Dermis blood vessel endothelial cell (primary cell): ENCODE results near the gene TAS1R3. TPM values are rescaled to one million over a fixed set of nuclear protein-coding genes. Genes with fewer than 3 reads are reported as not detected.
A peak's percentile ranks its signal among the peaks of the same experiment; 100 is the strongest.
"Not testable (repeated sequence)": the region's sequence is repeated elsewhere in the genome, so short reads cannot be mapped to it uniquely, and the experiment has no call there.

Experiments used
- DNase-seq: peaks from one replicate; pipeline ENCODE4 v3.0.0; 2010
- total RNA-seq: library from RNA; depleted of rRNA; stranded (reverse); fragments of >200 nt; gene quantifications from 2 replicates; pipeline ENCODE4 v1.2.3, GENCODE V29; 2014

Gene TAS1R3
- total RNA-seq, 1 donor from 2014 or later, result 0.85 TPM

- no peak for DNase-seq
These were observed 23.5 kb downstream of the TAS1R3 start for GRCh38 chr1:1354271-1355247.

- peak; percentile 32 for DNase-seq
These were observed 24.3 kb downstream of the TAS1R3 start for GRCh38 chr1:1355416-1355815.

- DNase-seq, result no peak
These were observed 25.2 kb downstream of the TAS1R3 start for GRCh38 chr1:1356166-1356795.

- DNase-seq, result no peak
These were observed 25.8 kb downstream of the TAS1R3 start for GRCh38 chr1:1356796-1357401.

- no peak for DNase-seq
These were observed 26.9 kb downstream of the TAS1R3 start for GRCh38 chr1:1357871-1358432.

GRCh38 chr1:1358433-1359271 lies 27.6 kb downstream of the TAS1R3 start, which contains the start of gene MXRA8:
MXRA8 (minus strand) TSS chr1:1358555; CDS start chr1:1358504, 51 bp downstream.
- DNase-seq, result no peak

- DNase-seq, result no peak
These were observed 28.2 kb downstream of the TAS1R3 start for GRCh38 chr1:1359308-1359663.

- no peak for DNase-seq
These were observed 28.8 kb downstream of the TAS1R3 start for GRCh38 chr1:1359664-1360468.

- no peak for DNase-seq
These were observed 29.6 kb downstream of the TAS1R3 start for GRCh38 chr1:1360506-1361169.

- DNase-seq, result no peak
These were observed 30.3 kb downstream of the TAS1R3 start for GRCh38 chr1:1361233-1361981.

- peak; percentile 32 for DNase-seq
These were observed 30.9 kb downstream of the TAS1R3 start for GRCh38 chr1:1361982-1362423.

- DNase-seq, result no peak
These were observed 33.2 kb downstream of the TAS1R3 start for GRCh38 chr1:1364266-1364665.

- no peak for DNase-seq
These were observed 35.0 kb downstream of the TAS1R3 start for GRCh38 chr1:1365875-1366698.

GRCh38 chr1:1366699-1367066 lies 35.6 kb downstream of the TAS1R3 start:
- DNase-seq, result no peak

GRCh38 chr1:1367315-1367714 lies 36.2 kb downstream of the TAS1R3 start:
- no peak for DNase-seq

- DNase-seq, result not testable (repeated sequence)
These were observed 39.0 kb downstream of the TAS1R3 start for GRCh38 chr1:1370094-1370493.

GRCh38 chr1:1370771-1371300 lies 39.8 kb downstream of the TAS1R3 start:
- no peak for DNase-seq

- no peak for DNase-seq
These were observed 40.3 kb downstream of the TAS1R3 start for GRCh38 chr1:1371364-1371745.
